GM06990 (cell line): ENCODE measurements around the gene MISP3.

Source experiments
- DNase-seq: peaks from one replicate; pipeline ENCODE4 v3.0.0-alpha.2; 2011; ENCODE audit not compliant: insufficient read length; ENCODE audit errors: extremely low read depth
- H3K27me3 ChIP-seq: replicated peaks from 2 replicates; pipeline ENCODE4 v1.6.0; 2011; ENCODE audit warnings: low read length; ENCODE audit not compliant: control insufficient read depth, insufficient read depth
- H3K36me3 ChIP-seq: 2 replicates; pipeline ENCODE4 v1.5.1; 2011; ENCODE audit warnings: low read length; ENCODE audit not compliant: control insufficient read depth, insufficient read depth
- H3K4me3 ChIP-seq: replicated peaks from 2 replicates; pipeline ENCODE4 v1.5.1; 2011; ENCODE audit warnings: low read depth, mild to moderate bottlenecking, control low read depth, low read length
- CTCF ChIP-seq: IDR thresholded peaks from 2 replicates; pipeline ENCODE4 v1.5.1; 2011; ENCODE audit warnings: low read length, control low read depth, mild to moderate bottlenecking, inconsistent platforms; ENCODE audit not compliant: insufficient read depth, poor library complexity, severe bottlenecking

The MISP3 gene

GRCh38 chr19:14120497-14120780 is 47.9 kb downstream of the MISP3 start:
- H3K27me3 ChIP-seq: no peaks in the 10 kb centered on the region
- no peak for DNase-seq
- peaks cover 4% of the 10 kb centered on the region for H3K36me3 ChIP-seq
- TF ChIP-seq CTCF: no peak
- H3K4me3 ChIP-seq: no peak overlapping the region

- no peak for DNase-seq
- peaks cover 4% of the 10 kb centered on the region for H3K36me3 ChIP-seq
- no peak overlapping the region for H3K4me3 ChIP-seq
- no peaks in the 10 kb centered on the region for H3K27me3 ChIP-seq
- no peak for TF ChIP-seq CTCF
Measured at GRCh38 chr19:14122924-14123323, 50.3 kb downstream of the MISP3 start.
